Inferior parietal cortex (tissue), 1 donor: ENCODE data around the gene ALS2.
"Not testable (repeated sequence)": the region's sequence is repeated elsewhere in the genome, so short reads cannot be mapped to it uniquely, and the experiment has no call there.

Experiments
- DNase-seq: peaks from one replicate; pipeline ENCODE4 v3.0.0-alpha.2; 2016; ENCODE audit errors: extremely low spot score

The ALS2 gene

GRCh38 chr2:201780674-201781493 lies at the start of gene ALS2:
ALS2 (minus strand) TSS chr2:201780933; CDS start chr2:201768885, 12,048 bp downstream.
- peak; percentile 97 for DNase-seq

- DNase-seq: no peak
Measured at GRCh38 chr2:201828220-201828619, 47.5 kb upstream of the ALS2 start.

- no peak for DNase-seq
Measured at GRCh38 chr2:201827621-201828020, 46.9 kb upstream of the ALS2 start.

GRCh38 chr2:201824212-201824611 lies 43.5 kb upstream of the ALS2 start:
- DNase-seq: no peak

- no peak for DNase-seq
Measured at GRCh38 chr2:201821080-201821479, 40.3 kb upstream of the ALS2 start.

- no peak for DNase-seq
Measured at GRCh38 chr2:201820383-201821007, 39.8 kb upstream of the ALS2 start.

GRCh38 chr2:201816657-201817575 lies 36.2 kb upstream of the ALS2 start:
- no peak for DNase-seq

- no peak for DNase-seq
Measured at GRCh38 chr2:201813996-201814760, 33.4 kb upstream of the ALS2 start.

- not testable (repeated sequence) for DNase-seq
Measured at GRCh38 chr2:201810604-201811003, 29.9 kb upstream of the ALS2 start.

- no peak for DNase-seq
Measured at GRCh38 chr2:201809633-201810032, 28.9 kb upstream of the ALS2 start.

GRCh38 chr2:201808027-201808426 lies 27.3 kb upstream of the ALS2 start:
- no peak for DNase-seq

- DNase-seq: no peak
Measured at GRCh38 chr2:201807452-201807999, 26.8 kb upstream of the ALS2 start.

- DNase-seq: no peak
Measured at GRCh38 chr2:201806442-201807170, 25.9 kb upstream of the ALS2 start, which contains the start of gene CDK15. CDK15 (plus strand) TSS chr2:201806537; CDS start chr2:201806665, 128 bp downstream.

- DNase-seq: not testable (repeated sequence)
Measured at GRCh38 chr2:201798914-201799285, 18.2 kb upstream of the ALS2 start.

GRCh38 chr2:201798252-201798913 lies 17.6 kb upstream of the ALS2 start:
- DNase-seq: no peak

GRCh38 chr2:201797175-201797840 lies 16.6 kb upstream of the ALS2 start:
- DNase-seq: no peak

GRCh38 chr2:201796478-201796865 lies 15.7 kb upstream of the ALS2 start:
- no peak for DNase-seq

GRCh38 chr2:201795607-201796477 lies 15.1 kb upstream of the ALS2 start:
- DNase-seq: peak; percentile 36
